Cardiac muscle cell (in vitro differentiated cells and primary cell): ENCODE results near the gene TMEM240. TPM values are rescaled to one million over a fixed set of nuclear protein-coding genes. Genes with fewer than 3 reads are reported as not detected.
"Not testable (repeated sequence)": the region's sequence is repeated elsewhere in the genome, so short reads cannot be mapped to it uniquely, and the experiment has no call there.

Experiments used
- DNase-seq, 2 donors: peaks; one replicate each; pipeline versions ENCODE4 v3.0.0 to v3.0.0-alpha.2; 2010 to 2017; ENCODE audit warnings: low read depth in 1 of 2, low spot score in 1 of 2
- H3K27ac ChIP-seq: fragments of 200-600 bp; sonication (generic); 2 replicates; pipeline ENCODE4 v1.5.1; 2016
- H3K27me3 ChIP-seq: fragments of 200-600 bp; sonication (generic); 2 replicates; pipeline ENCODE4 v1.6.0; 2016; ENCODE audit warnings: control low read depth
- H3K36me3 ChIP-seq: fragments of 200-600 bp; sonication (generic); 2 replicates; pipeline ENCODE4 v1.5.1; 2016; ENCODE audit warnings: control low read depth
- H3K4me1 ChIP-seq: fragments of 200-600 bp; sonication (generic); 2 replicates; pipeline ENCODE4 v1.8.1; 2017; ENCODE audit warnings: low read depth, mild to moderate bottlenecking, mixed run types
- H3K4me3 ChIP-seq: fragments of 200-600 bp; sonication (generic); 2 replicates; pipeline ENCODE4 v1.5.1; 2016; ENCODE audit warnings: mild to moderate bottlenecking
- H3K9me3 ChIP-seq: fragments of 200-600 bp; sonication (generic); 2 replicates; pipeline ENCODE4 v1.5.1; 2017; ENCODE audit warnings: low read depth, mild to moderate bottlenecking, control low read depth
- CTCF ChIP-seq: IDR thresholded peaks from 2 replicates; pipeline ENCODE4 v1.5.1; 2012; ENCODE audit warnings: low read depth, mild to moderate bottlenecking, low read length
- polyA plus RNA-seq: library from polyadenylated mRNA; unstranded; fragments of >200 nt; fragmentation: Nextera tagmentation; extraction: Ambion mirVana; gene quantifications from 2 replicates; pipeline ENCODE4 v1.2.1, GENCODE V29; 2016
- total RNA-seq: library from RNA; depleted of rRNA; stranded (reverse); fragments of >200 nt; gene quantifications from 2 replicates; pipeline ENCODE4 v1.2.3, GENCODE V29; 2016

Gene TMEM240
- total and polyA plus RNA-seq, 2 experiments from 2014 or later = 6.2 to 26.0 TPM

- Histone ChIP-seq H3K9me3 (no peaks in the 10 kb centered on the region), H3K27ac (peak within 1 kb of the TSS; percentile 84), H3K4me1 (peaks cover 3% of the 10 kb centered on the region), H3K4me3 (peak within 1 kb of the TSS; percentile 55), H3K27me3 (no peaks in the 10 kb centered on the region), H3K36me3 (peaks cover 2% of the 10 kb centered on the region)
- TF ChIP-seq CTCF = no peak
- DNase-seq = peak; percentile 98 to 99
Measured at GRCh38 chr1:1511533-1512285, 28.7 kb downstream of the TMEM240 start, which contains the start of gene ATAD3A. TSS of gene ATAD3A (plus strand) at chr1:1512162. CDS start at chr1:1512269, 107 bp downstream.

GRCh38 chr1:1510912-1511532 is 29.4 kb downstream of the TMEM240 start:
- no peak for TF ChIP-seq CTCF
- Histone ChIP-seq H3K27me3 (no peaks in the 10 kb centered on the region), H3K4me3 (peak overlapping the region; percentile 55), H3K27ac (peak overlapping the region; percentile 84), H3K36me3 (no peaks in the 10 kb centered on the region), H3K9me3 (no peaks in the 10 kb centered on the region), H3K4me1 (peaks cover 3% of the 10 kb centered on the region)
- peak in 1 of 2 donors; percentile 5 for DNase-seq

GRCh38 chr1:1509465-1509850 is 31.0 kb downstream of the TMEM240 start:
- not testable (repeated sequence) for H3K27me3 ChIP-seq, H3K9me3 ChIP-seq, DNase-seq, H3K4me3 ChIP-seq, H3K36me3 ChIP-seq, H3K4me1 ChIP-seq
- peak overlapping the region; percentile 83 for H3K27ac ChIP-seq

- H3K4me3 ChIP-seq, H3K9me3 ChIP-seq, H3K4me1 ChIP-seq, H3K36me3 ChIP-seq, DNase-seq, H3K27me3 ChIP-seq: not testable (repeated sequence)
- H3K27ac ChIP-seq = peak overlapping the region; percentile 83
Measured at GRCh38 chr1:1508775-1509464, 31.5 kb downstream of the TMEM240 start.

- no peak for TF ChIP-seq CTCF
- DNase-seq = no peak
- H3K27ac ChIP-seq = no peak overlapping the region
- H3K36me3 ChIP-seq = no peaks in the 10 kb centered on the region
- no peak overlapping the region for H3K4me3 ChIP-seq
- H3K9me3 ChIP-seq = no peaks in the 10 kb centered on the region
- no peaks in the 10 kb centered on the region for H3K27me3 ChIP-seq
- H3K4me1 ChIP-seq = peaks cover 7% of the 10 kb centered on the region
Measured at GRCh38 chr1:1507305-1507704, 33.1 kb downstream of the TMEM240 start.

GRCh38 chr1:1505801-1506200 is 34.6 kb downstream of the TMEM240 start:
- not testable (repeated sequence) for DNase-seq, H3K27me3 ChIP-seq

GRCh38 chr1:1505366-1505798 is 35.0 kb downstream of the TMEM240 start:
- H3K9me3 ChIP-seq, H3K4me1 ChIP-seq, H3K36me3 ChIP-seq, H3K27me3 ChIP-seq: not testable (repeated sequence)
- DNase-seq = peak; percentile 21 to 38
- TF ChIP-seq CTCF = peak; percentile 33
- peak overlapping the region; percentile 6 for H3K4me3 ChIP-seq
- H3K27ac ChIP-seq = peak overlapping the region; percentile 90

More at GRCh38 chr1:1505801-1506200, 34.6 kb downstream of the TMEM240 start:
- not testable (repeated sequence) for H3K9me3 ChIP-seq, H3K36me3 ChIP-seq, H3K4me3 ChIP-seq, H3K4me1 ChIP-seq
- H3K27ac ChIP-seq = peak overlapping the region; percentile 90
